ENCODE results near the gene ZMYND8. TPM values are rescaled to one million over a fixed set of nuclear protein-coding genes. Genes with fewer than 3 reads are reported as not detected.

ZMYND8 gene
- total RNA-seq, 4 donors from 2014 or later, result 51.3 to 106 (median 94.0) TPM

- TF ChIP-seq CTCF (IDR thresholded peaks at IDR 0.05), result no peak
- TF ChIP-seq POLR2A (IDR thresholded peaks at IDR 0.05), result no peak
- no peaks in the 10 kb centered on the region for H3K9me3 ChIP-seq
- H3K27ac ChIP-seq, result no peak overlapping the region
- H3K4me1 ChIP-seq, result peaks cover 0 to 8% (median 3%) of the 10 kb centered on the region in 4 donors
- DNase-seq, result no peak
- H3K36me3 ChIP-seq, result peaks cover 0 to 69% (median 0%) of the 10 kb centered on the region in 3 donors
- H3K4me3 ChIP-seq, result no peak overlapping the region
- H3K27me3 ChIP-seq, result no peaks in the 10 kb centered on the region
Measured at GRCh38 chr20:47298624-47299023, 57.9 kb downstream of the ZMYND8 start.

GRCh38 chr20:47297746-47298145, 58.8 kb downstream of the ZMYND8 start:
- TF ChIP-seq CTCF (IDR thresholded peaks at IDR 0.05) (no peak), POLR2A (IDR thresholded peaks at IDR 0.05) (no peak)
- DNase-seq, result no peak
- Histone ChIP-seq H3K27me3 (no peaks in the 10 kb centered on the region), H3K27ac (no peak overlapping the region), H3K4me1 (no peaks in the 10 kb centered on the region), H3K36me3 (peaks cover 0 to 67% (median 0%) of the 10 kb centered on the region in 3 donors), H3K9me3 (no peaks in the 10 kb centered on the region), H3K4me3 (no peak overlapping the region)

- Histone ChIP-seq H3K9me3 (no peaks in the 10 kb centered on the region), H3K36me3 (peaks cover 0 to 59% (median 0%) of the 10 kb centered on the region in 3 donors), H3K27me3 (no peaks in the 10 kb centered on the region), H3K4me1 (no peaks in the 10 kb centered on the region), H3K27ac (no peak overlapping the region), H3K4me3 (no peak overlapping the region)
- TF ChIP-seq POLR2A (IDR thresholded peaks at IDR 0.05) (no peak), CTCF (IDR thresholded peaks at IDR 0.05) (peak in 4 of 6 experiments; percentile 15 to 31 (median 24))
- peak in 1 of 3 donors; percentile 44 for DNase-seq
Measured at GRCh38 chr20:47296950-47297349, 59.5 kb downstream of the ZMYND8 start.

GRCh38 chr20:47295921-47296426, 60.5 kb downstream of the ZMYND8 start:
- DNase-seq, result peak in 1 of 3 donors; percentile 29
- Histone ChIP-seq H3K27me3 (no peaks in the 10 kb centered on the region), H3K27ac (peak overlapping the region in 1 of 4 donors; percentile 46), H3K4me1 (no peaks in the 10 kb centered on the region), H3K9me3 (no peaks in the 10 kb centered on the region), H3K4me3 (no peak overlapping the region), H3K36me3 (peaks cover 0 to 64% (median 0%) of the 10 kb centered on the region in 3 donors)
- TF ChIP-seq POLR2A (IDR thresholded peaks at IDR 0.05), result no peak
- no peak for TF ChIP-seq CTCF (IDR thresholded peaks at IDR 0.05)

GRCh38 chr20:47295129-47295813, 61.2 kb downstream of the ZMYND8 start:
- Histone ChIP-seq H3K4me3 (no peak overlapping the region), H3K27ac (peak overlapping the region in 1 of 4 donors; percentile 46), H3K4me1 (no peaks in the 10 kb centered on the region), H3K9me3 (no peaks in the 10 kb centered on the region), H3K27me3 (no peaks in the 10 kb centered on the region), H3K36me3 (peaks cover 0 to 70% (median 0%) of the 10 kb centered on the region in 3 donors)
- no peak for TF ChIP-seq POLR2A (IDR thresholded peaks at IDR 0.05)
- no peak for TF ChIP-seq CTCF (IDR thresholded peaks at IDR 0.05)
- DNase-seq, result peak in 1 of 3 donors; percentile 37

All from Peyer's patch (tissue), 4 donors.